Ascending aorta (tissue), 2 donors: ENCODE data around the gene MME. TPM values are rescaled to one million over a fixed set of nuclear protein-coding genes. Genes with fewer than 3 reads are reported as not detected.

Source experiments
- DNase-seq, 2 donors: peaks; one replicate each; pipeline ENCODE4 v3.0.0-alpha.2; 2019; ENCODE audit warnings: low spot score in 2 of 2
- H3K27ac ChIP-seq, 2 donors: fragments of 200-600 bp; sonication (generic); one replicate each; pipeline ENCODE4 v1.5.1; 2016 to 2017; ENCODE audit warnings: mild to moderate bottlenecking in 1 of 2
- H3K27me3 ChIP-seq: fragments of 200-600 bp; sonication (generic); one replicate; pipeline ENCODE4 v1.5.1; 2017
- H3K36me3 ChIP-seq, 2 donors: fragments of 200-600 bp; sonication (generic); one replicate each; pipeline ENCODE4 v1.5.1; 2016
- H3K4me1 ChIP-seq, 2 donors: fragments of 200-600 bp; sonication (generic); one replicate each; pipeline ENCODE4 v1.5.1; 2016 to 2017; ENCODE audit warnings: mild to moderate bottlenecking in 1 of 2
- H3K4me3 ChIP-seq, 2 donors: fragments of 200-600 bp; sonication (generic); one replicate each; pipeline ENCODE4 v1.5.1; 2016 to 2017; ENCODE audit warnings: mild to moderate bottlenecking in 1 of 2
- H3K9me3 ChIP-seq, 2 donors: fragments of 200-600 bp; sonication (generic); one replicate each; pipeline ENCODE4 v1.5.1; 2016
- intact Hi-C: fragments of 100-400 bp; cut with DNase I; formaldehyde crosslinking; loops from one replicate; pipeline ENCODE4 v1.15.1; 2023
- total RNA-seq: library from RNA; depleted of rRNA; stranded (reverse); fragments of >200 nt; gene quantifications from one replicate; pipeline ENCODE4 v1.1.0, GENCODE V29; 2016
- TF ChIP-seq, protein P1 (sequence below), 3 experiments: fragments of 200-600 bp in 2 of 3; fragments of 450-650 bp in 1 of 3; sonication (generic) in 2 of 3; IDR thresholded peaks; one replicate each; pipeline ENCODE4 v1.5.1; 2016 to 2019; ENCODE audit warnings: antibody characterized with exemption in 3 of 3, mild to moderate bottlenecking in 1 of 3, moderate library complexity in 1 of 3

Gene MME
- total RNA-seq, 1 donor from 2014 or later, result 1.5 TPM

DNA sequence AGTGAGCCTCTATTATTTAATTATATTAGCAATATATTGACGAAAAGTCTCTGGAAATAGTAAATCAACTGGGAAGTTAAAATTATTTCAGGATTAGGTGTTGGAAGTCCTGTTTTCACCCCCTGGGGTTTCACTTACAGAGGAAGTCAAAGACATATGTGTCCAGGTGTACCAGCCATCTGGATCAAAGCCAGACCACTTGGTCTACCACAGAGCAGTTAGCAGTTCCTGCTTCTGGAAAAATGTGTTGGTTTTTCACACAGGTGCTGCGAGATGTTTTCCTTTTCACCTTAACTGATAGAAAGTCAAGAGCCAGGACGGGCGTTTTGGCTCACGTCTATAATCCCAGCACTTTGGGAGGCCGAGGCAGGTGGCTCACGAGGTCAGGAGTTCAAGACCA, 13.1 kb downstream of the MME start:
- no peaks in the 10 kb centered on the region for H3K9me3 ChIP-seq
- H3K4me3 ChIP-seq, result no peak overlapping the region
- H3K27ac ChIP-seq, result no peak overlapping the region
- intact Hi-C loops, result no loop called here
- no peaks in the 10 kb centered on the region for H3K27me3 ChIP-seq
- DNase-seq, result no peak
- H3K4me1 ChIP-seq, result no peaks in the 10 kb centered on the region
- no peaks in the 10 kb centered on the region for H3K36me3 ChIP-seq
- TF ChIP-seq, protein P1, sequence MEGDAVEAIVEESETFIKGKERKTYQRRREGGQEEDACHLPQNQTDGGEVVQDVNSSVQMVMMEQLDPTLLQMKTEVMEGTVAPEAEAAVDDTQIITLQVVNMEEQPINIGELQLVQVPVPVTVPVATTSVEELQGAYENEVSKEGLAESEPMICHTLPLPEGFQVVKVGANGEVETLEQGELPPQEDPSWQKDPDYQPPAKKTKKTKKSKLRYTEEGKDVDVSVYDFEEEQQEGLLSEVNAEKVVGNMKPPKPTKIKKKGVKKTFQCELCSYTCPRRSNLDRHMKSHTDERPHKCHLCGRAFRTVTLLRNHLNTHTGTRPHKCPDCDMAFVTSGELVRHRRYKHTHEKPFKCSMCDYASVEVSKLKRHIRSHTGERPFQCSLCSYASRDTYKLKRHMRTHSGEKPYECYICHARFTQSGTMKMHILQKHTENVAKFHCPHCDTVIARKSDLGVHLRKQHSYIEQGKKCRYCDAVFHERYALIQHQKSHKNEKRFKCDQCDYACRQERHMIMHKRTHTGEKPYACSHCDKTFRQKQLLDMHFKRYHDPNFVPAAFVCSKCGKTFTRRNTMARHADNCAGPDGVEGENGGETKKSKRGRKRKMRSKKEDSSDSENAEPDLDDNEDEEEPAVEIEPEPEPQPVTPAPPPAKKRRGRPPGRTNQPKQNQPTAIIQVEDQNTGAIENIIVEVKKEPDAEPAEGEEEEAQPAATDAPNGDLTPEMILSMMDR (IDR thresholded peaks at IDR 0.05), result no peak

DNA sequence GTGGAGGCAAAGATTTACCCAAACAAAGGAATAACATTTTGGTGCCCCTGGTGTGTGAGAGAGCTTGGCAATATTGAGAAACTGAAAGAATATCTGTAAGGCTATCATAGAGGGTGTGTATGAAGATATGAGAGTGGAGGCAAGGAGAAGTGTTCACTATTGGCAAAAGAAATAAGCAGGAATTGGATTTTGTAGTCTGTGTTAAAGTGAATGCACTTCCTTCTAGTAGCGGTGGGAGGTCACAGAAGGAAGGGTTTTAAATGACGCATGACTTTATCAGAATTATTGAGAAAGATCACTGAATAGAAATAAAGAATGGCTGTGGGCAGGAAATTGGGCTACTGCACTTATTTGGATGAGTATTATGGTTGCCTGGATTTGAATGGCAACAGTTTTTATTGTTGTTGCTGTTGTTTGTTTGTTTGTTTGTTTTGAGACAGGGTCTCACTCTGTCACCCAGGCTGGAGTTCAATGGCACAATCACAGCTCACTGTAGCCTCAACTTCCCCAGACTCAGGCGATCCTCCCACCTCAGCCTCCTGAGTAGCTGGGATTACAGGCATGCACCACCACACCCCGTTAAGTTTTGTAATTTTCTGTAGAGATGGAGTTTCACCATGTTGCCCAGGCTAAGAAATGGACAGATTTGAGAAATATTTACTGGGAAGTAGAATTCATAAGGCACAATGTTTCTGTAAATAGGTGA, 16.3 kb downstream of the MME start:
- TF ChIP-seq, protein P1 (IDR thresholded peaks at IDR 0.05), result no peak

DNA sequence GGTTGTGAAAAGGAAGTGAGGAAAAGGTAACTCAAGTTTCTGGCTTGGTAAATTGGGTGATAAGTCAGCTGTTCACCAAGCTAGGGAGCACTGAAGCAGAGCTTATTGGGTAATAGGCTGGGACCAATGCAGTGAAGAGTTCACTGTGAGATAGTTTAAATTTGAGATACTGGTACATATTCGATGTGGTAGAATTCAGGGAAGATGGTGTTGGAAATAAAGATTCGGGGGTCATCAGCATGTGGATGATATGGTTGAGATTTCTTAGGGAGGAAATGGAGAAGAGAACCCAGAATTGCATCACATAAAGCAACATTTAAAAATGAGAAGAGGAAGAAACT, 16.9 kb downstream of the MME start:
- intact Hi-C loops, result no loop called here

More for the DNA sequence above, 16.3 kb downstream of the MME start:
- Histone ChIP-seq H3K4me3 (no peak overlapping the region), H3K4me1 (no peaks in the 10 kb centered on the region), H3K27me3 (no peaks in the 10 kb centered on the region), H3K27ac (no peak overlapping the region), H3K9me3 (no peaks in the 10 kb centered on the region), H3K36me3 (no peaks in the 10 kb centered on the region)
- no peak for DNase-seq
- intact Hi-C loops, result no loop called here

DNA sequence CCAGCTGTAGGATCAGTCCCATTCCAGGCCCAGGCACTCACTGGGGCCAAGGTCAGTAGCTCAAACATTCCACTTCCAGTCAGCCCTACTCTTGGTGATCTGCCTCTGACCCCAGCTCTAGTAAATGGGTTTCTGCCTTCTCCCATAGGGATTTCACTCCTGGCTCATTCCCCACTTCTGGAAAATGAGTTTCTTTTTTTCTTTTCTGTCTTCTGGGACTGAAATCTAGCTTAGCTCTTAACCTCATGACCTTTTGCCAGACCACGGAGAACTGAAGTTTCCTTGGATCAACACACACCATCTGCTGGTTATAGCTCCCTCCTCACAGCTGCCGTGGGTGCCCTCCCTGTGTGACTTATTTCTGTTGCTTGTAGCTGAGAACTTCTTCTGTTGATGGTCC, 21.3 kb downstream of the MME start:
- no peaks in the 10 kb centered on the region for H3K27me3 ChIP-seq
- H3K4me3 ChIP-seq, result no peak overlapping the region
- DNase-seq, result no peak
- intact Hi-C loops, result no loop called here
- no peaks in the 10 kb centered on the region for H3K36me3 ChIP-seq
- H3K4me1 ChIP-seq, result no peaks in the 10 kb centered on the region
- TF ChIP-seq, protein P1 (IDR thresholded peaks at IDR 0.05), result no peak
- no peaks in the 10 kb centered on the region for H3K9me3 ChIP-seq
- H3K27ac ChIP-seq, result no peak overlapping the region

More for the DNA sequence above, 16.9 kb downstream of the MME start:
- Histone ChIP-seq H3K27ac (no peak overlapping the region), H3K4me1 (no peaks in the 10 kb centered on the region), H3K27me3 (no peaks in the 10 kb centered on the region), H3K4me3 (no peak overlapping the region), H3K9me3 (no peaks in the 10 kb centered on the region), H3K36me3 (no peaks in the 10 kb centered on the region)
- TF ChIP-seq, protein P1 (IDR thresholded peaks at IDR 0.05), result no peak
- no peak for DNase-seq

DNA sequence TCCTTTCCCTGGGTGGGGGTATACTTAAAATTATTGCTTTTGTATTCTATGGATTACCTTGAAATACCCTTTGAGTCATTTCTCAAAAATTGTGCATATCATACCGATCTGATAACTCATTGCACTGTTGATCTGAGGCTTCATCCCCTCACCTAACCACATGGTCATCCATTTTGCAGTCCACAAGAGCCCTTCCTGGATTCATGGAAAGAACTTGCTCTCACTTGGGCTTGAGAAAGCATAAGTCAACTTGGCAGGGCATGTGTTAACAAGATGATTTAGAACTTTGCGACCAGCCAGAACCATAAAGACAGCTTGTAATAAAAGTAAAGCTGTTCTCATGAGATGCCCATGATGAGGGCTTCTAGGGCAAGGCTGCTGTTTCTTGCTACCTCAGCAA, 22.2 kb downstream of the MME start:
- DNase-seq, result no peak
- Histone ChIP-seq H3K9me3 (no peaks in the 10 kb centered on the region), H3K4me1 (no peaks in the 10 kb centered on the region), H3K27me3 (no peaks in the 10 kb centered on the region), H3K4me3 (no peak overlapping the region), H3K27ac (no peak overlapping the region), H3K36me3 (no peaks in the 10 kb centered on the region)
- intact Hi-C loops, result no loop called here
- TF ChIP-seq, protein P1 (IDR thresholded peaks at IDR 0.05), result no peak

DNA sequence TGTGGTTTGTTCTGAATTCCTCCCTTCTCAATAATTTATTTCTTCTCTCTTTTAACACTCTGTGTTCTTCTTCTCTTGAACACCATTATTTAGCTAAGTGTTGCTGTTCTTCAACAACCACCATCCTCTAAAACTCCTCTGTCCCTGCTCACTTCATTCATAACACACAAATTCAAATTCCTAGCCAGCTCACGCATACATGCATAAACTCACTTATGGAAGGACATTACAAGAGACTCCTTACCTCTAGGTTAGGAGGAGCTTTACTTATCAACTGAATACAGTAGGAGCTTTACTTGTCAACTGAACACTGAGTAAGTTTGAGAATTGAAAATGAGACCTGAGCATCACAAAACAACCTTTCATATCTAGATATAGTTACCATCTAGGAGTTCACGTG, 23.6 kb downstream of the MME start:
- H3K4me3 ChIP-seq, result no peak overlapping the region
- no peaks in the 10 kb centered on the region for H3K36me3 ChIP-seq
- intact Hi-C loops, result no loop called here
- H3K27me3 ChIP-seq, result no peaks in the 10 kb centered on the region
- no peaks in the 10 kb centered on the region for H3K9me3 ChIP-seq
- DNase-seq, result no peak
- H3K27ac ChIP-seq, result no peak overlapping the region
- TF ChIP-seq, protein P1 (IDR thresholded peaks at IDR 0.05), result no peak
- H3K4me1 ChIP-seq, result no peaks in the 10 kb centered on the region
